NCI-H510A (cell line): ENCODE measurements around the gene UGT2B10.

ENCODE experiments used
- DNase-seq: peaks from one replicate; lab custom pipeline; 2025; lab: John Stamatoyannopoulos, UW

The UGT2B10 gene

GRCh38 chr4:68871809-68872642 is 56.2 kb downstream of the UGT2B10 start:
- no peak for DNase-seq

GRCh38 chr4:68872643-68873502 is 57.1 kb downstream of the UGT2B10 start:
- DNase-seq, result peak; percentile 8

GRCh38 chr4:68874507-68874906 is 58.7 kb downstream of the UGT2B10 start:
- DNase-seq, result no peak

- DNase-seq, result no peak
Observed at GRCh38 chr4:68877555-68877954, 61.8 kb downstream of the UGT2B10 start.

- DNase-seq, result no peak
Observed at GRCh38 chr4:68878048-68878447, 62.3 kb downstream of the UGT2B10 start.
